Ishikawa (cell line): Measurements from ENCODE around the gene AGAP5.

Source experiments
- CEBPB ChIP-seq: IDR thresholded peaks from 2 replicates; pipeline ENCODE4 v1.6.1; 2012
- CREB1 ChIP-seq: IDR thresholded peaks from 2 replicates; pipeline ENCODE4 v1.6.1; 2012; ENCODE audit warnings: low read depth
- EGR1 ChIP-seq: IDR thresholded peaks from 2 replicates; pipeline ENCODE4 v1.6.1; 2012
- EP300 ChIP-seq: IDR thresholded peaks from 2 replicates; pipeline ENCODE4 v1.6.1; 2012; ENCODE audit warnings: borderline replicate concordance
- MAX ChIP-seq: IDR thresholded peaks from 2 replicates; pipeline ENCODE4 v1.6.1; 2012
- RAD21 ChIP-seq: IDR thresholded peaks from 2 replicates; pipeline ENCODE4 v1.6.1; 2012; ENCODE audit warnings: low read depth
- REST ChIP-seq: IDR thresholded peaks from 2 replicates; pipeline ENCODE4 v1.6.1; 2012; ENCODE audit warnings: low read depth, mild to moderate bottlenecking
- TAF1 ChIP-seq: IDR thresholded peaks from 2 replicates; pipeline ENCODE4 v1.6.1; 2012; ENCODE audit warnings: low read depth, mild to moderate bottlenecking
- TCF12 ChIP-seq: IDR thresholded peaks from 2 replicates; pipeline ENCODE4 v1.6.1; 2012; ENCODE audit warnings: low read depth
- USF1 ChIP-seq: IDR thresholded peaks from 2 replicates; pipeline ENCODE4 v1.6.1; 2012
- YY1 ChIP-seq: IDR thresholded peaks from 2 replicates; pipeline ENCODE4 v1.6.1; 2012; ENCODE audit warnings: low read depth
- ZBTB7A ChIP-seq: IDR thresholded peaks from 2 replicates; pipeline ENCODE4 v1.6.1; 2012; ENCODE audit warnings: low read depth

- no peak for TF ChIP-seq REST
- TF ChIP-seq TAF1: no peak
- no peak for TF ChIP-seq EP300
- TF ChIP-seq EGR1: no peak
- TF ChIP-seq TCF12: no peak
- TF ChIP-seq RAD21: no peak
- TF ChIP-seq YY1: no peak
- no peak for TF ChIP-seq ZBTB7A
- no peak for TF ChIP-seq CEBPB
- TF ChIP-seq CREB1: no peak
- TF ChIP-seq USF1: no peak
- TF ChIP-seq MAX: no peak
Measured at GRCh38 chr10:73655990-73656298, 42.0 kb downstream of the AGAP5 start, which contains the start of gene SYNPO2L.
